ENCODE measurements around the gene EPHB1. TPM values are rescaled to one million over a fixed set of nuclear protein-coding genes. Genes with fewer than 3 reads are reported as not detected.

Gene EPHB1
- total and polyA plus RNA-seq, 4 donors, result 0.23 to 1.7 (median 0.52) TPM

DNA sequence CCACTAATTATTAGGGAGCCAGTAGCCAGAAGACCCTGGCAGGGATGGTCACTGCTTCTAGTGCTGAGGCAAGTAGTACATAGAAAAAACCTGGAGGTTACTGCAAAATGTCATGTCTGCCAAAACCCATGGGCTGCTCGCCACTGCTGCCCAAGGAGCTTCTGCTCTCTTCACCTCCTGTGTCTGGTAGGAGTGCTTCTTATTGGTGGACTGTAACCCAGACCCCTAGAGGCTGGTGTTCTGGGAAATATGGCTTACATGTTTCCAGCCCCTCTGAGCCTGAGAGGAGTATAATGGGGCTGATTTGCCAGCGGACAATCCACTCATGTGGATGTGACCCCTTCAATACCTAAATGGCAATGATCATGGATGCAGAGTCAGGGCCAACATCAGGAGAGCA, 286.4 kb downstream of the EPHB1 start:
- Histone ChIP-seq H3K36me3 (ENCODE audit: control insufficient read depth in 4 of 4, insufficient read depth in 3 of 4, low read depth in 1 of 4, low read length in 3 of 4) (no peaks in the 10 kb centered on the region), H3K4me3 (ENCODE audit: low read depth in 1 of 3, low read length in 3 of 3) (no peak overlapping the region), H3K9ac (ENCODE audit: low read depth in 1 of 2, low read length in 2 of 2) (no peak overlapping the region), H3K27ac (ENCODE audit: low read depth in 1 of 2, low read length in 2 of 2) (no peak overlapping the region), H3K9me3 (ENCODE audit: control insufficient read depth in 4 of 4, low read length in 3 of 4) (no peaks in the 10 kb centered on the region), H3K4me1 (ENCODE audit: control insufficient read depth in 4 of 4, insufficient read depth in 4 of 4, low read length in 3 of 4) (no peaks in the 10 kb centered on the region), H3K27me3 (ENCODE audit: control insufficient read depth in 4 of 4, insufficient read depth in 4 of 4, low read length in 3 of 4) (no peaks in the 10 kb centered on the region)
- DNase-seq (ENCODE audit: low spot score), result peak; percentile 10
- no peak for TF ChIP-seq JUND (IDR thresholded peaks at IDR 0.05)
- TF ChIP-seq, protein P1, sequence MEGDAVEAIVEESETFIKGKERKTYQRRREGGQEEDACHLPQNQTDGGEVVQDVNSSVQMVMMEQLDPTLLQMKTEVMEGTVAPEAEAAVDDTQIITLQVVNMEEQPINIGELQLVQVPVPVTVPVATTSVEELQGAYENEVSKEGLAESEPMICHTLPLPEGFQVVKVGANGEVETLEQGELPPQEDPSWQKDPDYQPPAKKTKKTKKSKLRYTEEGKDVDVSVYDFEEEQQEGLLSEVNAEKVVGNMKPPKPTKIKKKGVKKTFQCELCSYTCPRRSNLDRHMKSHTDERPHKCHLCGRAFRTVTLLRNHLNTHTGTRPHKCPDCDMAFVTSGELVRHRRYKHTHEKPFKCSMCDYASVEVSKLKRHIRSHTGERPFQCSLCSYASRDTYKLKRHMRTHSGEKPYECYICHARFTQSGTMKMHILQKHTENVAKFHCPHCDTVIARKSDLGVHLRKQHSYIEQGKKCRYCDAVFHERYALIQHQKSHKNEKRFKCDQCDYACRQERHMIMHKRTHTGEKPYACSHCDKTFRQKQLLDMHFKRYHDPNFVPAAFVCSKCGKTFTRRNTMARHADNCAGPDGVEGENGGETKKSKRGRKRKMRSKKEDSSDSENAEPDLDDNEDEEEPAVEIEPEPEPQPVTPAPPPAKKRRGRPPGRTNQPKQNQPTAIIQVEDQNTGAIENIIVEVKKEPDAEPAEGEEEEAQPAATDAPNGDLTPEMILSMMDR (IDR thresholded peaks at IDR 0.05; ENCODE audit: low read depth, low read length, missing input control), result no peak
- TF ChIP-seq TAF1 (conservative IDR thresholded peaks at IDR 0.05), result no peak
- TF ChIP-seq GABPA (IDR thresholded peaks at IDR 0.05 in 1 of 2, conservative IDR thresholded peaks at IDR 0.05 in 1 of 2), result no peak
- TF ChIP-seq HNF4A (conservative IDR thresholded peaks at IDR 0.05), result no peak
- no peak for TF ChIP-seq EGR1 (IDR thresholded peaks at IDR 0.05; ENCODE audit: low read depth in 2 of 2)
- no peak for TF ChIP-seq HNF4G (IDR thresholded peaks at IDR 0.05)
- TF ChIP-seq RAD21 (IDR thresholded peaks at IDR 0.05), result no peak
- TF ChIP-seq RXRA (IDR thresholded peaks at IDR 0.05), result no peak
- TF ChIP-seq, protein P2, sequence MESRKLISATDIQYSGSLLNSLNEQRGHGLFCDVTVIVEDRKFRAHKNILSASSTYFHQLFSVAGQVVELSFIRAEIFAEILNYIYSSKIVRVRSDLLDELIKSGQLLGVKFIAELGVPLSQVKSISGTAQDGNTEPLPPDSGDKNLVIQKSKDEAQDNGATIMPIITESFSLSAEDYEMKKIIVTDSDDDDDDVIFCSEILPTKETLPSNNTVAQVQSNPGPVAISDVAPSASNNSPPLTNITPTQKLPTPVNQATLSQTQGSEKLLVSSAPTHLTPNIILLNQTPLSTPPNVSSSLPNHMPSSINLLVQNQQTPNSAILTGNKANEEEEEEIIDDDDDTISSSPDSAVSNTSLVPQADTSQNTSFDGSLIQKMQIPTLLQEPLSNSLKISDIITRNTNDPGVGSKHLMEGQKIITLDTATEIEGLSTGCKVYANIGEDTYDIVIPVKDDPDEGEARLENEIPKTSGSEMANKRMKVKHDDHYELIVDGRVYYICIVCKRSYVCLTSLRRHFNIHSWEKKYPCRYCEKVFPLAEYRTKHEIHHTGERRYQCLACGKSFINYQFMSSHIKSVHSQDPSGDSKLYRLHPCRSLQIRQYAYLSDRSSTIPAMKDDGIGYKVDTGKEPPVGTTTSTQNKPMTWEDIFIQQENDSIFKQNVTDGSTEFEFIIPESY (IDR thresholded peaks at IDR 0.05), result no peak
- TF ChIP-seq ATF3 (IDR thresholded peaks at IDR 0.05), result no peak
- no peak for TF ChIP-seq SP1 (IDR thresholded peaks at IDR 0.05)
- no peak for TF ChIP-seq REST (IDR thresholded peaks at IDR 0.05)
- no peak for TF ChIP-seq FOXA1 (IDR thresholded peaks at IDR 0.05)
- TF ChIP-seq NR2F2 (IDR thresholded peaks at IDR 0.05), result no peak
- TF ChIP-seq MAX (IDR thresholded peaks at IDR 0.05), result no peak
- no peak for TF ChIP-seq YY1 (IDR thresholded peaks at IDR 0.05)
- WGBS, result 89% methylated on average over 2 of the region's 2 CpGs
